HUDEP-2 (cell line): ENCODE measurements around the gene MRTFA.
"Not testable (repeated sequence)": the region's sequence is repeated elsewhere in the genome, so short reads cannot be mapped to it uniquely, and the experiment has no call there.

Experiments
- DNase-seq, 76 experiments: peaks; one replicate each; lab custom pipeline; 2025; ENCODE audit not compliant: unreplicated experiment in 76 of 76; lab: John Stamatoyannopoulos, UW

Gene MRTFA

DNA sequence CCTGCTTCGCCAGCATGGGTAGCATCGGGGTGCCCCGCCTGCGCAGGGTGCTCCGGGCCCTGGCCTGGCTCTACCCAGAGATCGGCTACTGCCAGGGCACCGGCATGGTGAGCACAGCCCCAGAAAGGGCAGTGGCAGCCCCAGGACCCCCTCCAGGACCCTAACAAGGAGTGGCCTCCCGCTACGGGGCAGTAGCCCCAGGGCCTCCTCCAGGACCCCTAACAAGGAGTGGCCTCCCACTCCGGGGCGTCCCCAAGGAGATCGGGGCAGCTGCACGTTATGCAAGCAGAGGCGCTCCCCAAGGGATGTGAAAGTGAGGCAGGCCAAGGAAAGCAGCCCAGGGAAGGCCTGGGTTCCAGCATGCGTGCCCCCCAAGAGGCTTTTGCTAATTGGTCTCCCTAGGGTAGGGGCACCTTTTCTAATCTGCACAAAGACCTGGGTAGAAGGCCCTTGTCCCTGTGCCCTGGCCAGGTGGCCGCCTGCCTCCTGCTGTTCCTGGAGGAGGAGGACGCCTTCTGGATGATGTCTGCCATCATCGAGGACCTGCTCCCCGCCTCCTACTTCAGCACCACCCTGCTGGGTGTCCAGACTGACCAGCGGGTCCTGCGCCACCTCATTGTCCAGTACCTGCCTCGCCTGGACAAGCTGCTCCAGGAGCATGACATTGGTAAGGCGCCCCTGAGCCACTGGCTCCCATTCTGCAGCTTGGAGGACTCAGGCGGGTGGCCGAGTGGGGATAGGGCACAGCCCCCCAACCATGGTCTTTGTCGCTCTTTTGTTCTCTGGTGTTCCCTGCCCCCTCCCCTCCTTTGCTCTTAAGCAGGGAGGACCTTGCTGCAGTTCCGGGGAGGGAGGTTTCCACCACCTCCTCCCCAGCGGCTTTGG, 231.1 kb downstream of the MRTFA start:
- no peak for DNase-seq

DNA sequence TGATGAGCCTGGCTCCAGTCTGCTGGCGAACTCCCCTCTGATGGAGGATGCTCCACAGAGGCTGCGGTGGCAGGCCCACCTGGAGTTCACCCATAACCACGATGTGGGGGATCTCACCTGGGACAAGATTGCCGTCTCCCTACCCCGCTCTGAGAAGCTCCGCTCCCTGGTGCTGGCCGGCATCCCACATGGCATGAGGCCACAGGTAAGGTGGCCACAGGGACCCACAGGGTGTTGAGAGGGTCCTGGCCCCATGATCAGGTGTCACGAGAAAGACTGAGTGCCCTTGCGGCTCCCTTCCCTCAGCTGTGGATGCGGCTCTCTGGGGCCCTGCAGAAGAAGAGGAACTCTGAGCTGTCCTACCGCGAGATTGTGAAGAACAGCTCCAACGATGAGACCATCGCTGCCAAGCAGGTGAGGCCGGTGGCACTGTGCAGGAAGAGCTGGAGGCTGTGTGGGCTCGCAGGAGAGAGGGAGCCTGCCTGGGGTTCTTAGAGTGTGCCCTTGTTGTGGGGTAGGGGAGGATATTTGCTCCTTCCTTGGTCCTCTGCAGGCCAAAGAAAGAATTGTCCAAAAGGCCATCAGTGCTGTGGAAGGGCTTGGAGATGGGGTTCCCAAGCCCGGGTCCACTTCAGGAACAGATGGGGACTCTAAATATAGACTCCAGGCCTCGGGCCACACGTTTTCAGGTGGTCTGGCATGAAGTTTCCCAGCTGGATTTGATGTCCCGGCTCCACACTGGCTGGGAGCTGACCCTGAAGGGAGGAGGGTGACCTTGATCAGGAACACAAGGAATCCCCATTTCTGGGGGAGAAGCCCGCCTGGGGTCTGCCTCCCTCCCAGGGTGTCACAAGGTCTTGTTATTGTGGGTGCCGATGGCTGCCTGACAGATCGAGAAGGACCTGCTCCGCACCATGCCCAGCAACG, 232.0 kb downstream of the MRTFA start:
- DNase-seq, result no peak

DNA sequence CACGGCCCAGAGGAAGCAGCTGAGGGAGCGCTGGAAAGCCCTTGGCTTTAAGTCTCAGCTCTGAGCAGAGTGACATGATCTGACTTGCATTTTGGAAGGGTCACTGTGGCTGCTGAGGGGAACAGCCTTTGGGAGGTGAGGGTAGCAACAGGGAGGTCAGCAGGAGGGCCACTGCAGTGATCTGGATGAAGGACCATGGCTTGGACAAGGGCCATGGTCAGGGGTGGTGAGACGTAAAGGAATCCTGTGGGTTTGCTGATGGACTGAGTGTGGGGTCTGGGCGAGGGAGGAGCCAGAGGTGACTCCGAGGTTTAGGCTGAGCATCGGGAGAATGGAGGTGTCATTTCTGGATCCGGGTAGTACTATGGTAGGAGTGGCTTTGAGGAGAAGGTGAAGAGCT, 232.9 kb downstream of the MRTFA start:
- no peak for DNase-seq

DNA sequence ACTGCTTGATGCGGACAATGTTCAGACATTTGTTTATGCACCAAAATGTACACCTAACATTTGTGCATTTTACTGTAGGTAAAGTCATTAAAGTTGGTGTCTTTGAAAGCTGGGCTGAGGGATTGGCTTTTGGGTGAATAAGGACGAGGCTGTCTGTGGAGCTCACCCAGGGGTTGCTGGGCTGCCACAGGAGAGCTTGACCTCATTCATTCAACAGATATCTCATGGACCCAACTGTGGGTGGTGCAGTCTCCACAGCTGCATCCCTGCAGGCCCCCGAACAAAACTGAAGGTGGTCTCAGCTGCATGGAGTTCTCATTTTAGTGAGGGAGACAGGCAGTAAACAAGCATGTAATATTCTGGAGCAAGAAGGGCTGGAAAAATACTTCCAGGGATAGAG, 233.4 kb downstream of the MRTFA start:
- no peak for DNase-seq

GRCh38 chr22:40401981-40402406, 234.5 kb downstream of the MRTFA start:
- DNase-seq, result no peak

DNA sequence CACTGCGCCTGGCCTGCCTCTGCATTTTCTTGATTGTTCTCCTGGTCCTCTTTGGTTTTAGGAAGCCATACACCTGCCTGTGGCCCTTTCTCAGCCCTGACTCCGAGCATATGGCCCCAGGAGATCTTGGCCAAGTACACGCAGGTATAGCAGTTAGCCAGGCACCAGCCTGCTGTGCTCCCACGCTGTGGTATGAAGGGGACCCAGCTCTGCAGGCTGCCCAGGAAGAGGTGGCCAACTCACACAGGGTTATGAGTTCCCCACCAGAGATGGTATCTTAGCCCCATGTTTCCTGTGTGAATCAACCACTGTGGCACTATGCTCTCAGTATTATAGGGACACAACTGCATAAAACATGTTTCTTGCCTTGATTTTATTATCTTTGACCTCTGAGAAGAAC, 235.0 kb downstream of the MRTFA start:
- no peak for DNase-seq

DNA sequence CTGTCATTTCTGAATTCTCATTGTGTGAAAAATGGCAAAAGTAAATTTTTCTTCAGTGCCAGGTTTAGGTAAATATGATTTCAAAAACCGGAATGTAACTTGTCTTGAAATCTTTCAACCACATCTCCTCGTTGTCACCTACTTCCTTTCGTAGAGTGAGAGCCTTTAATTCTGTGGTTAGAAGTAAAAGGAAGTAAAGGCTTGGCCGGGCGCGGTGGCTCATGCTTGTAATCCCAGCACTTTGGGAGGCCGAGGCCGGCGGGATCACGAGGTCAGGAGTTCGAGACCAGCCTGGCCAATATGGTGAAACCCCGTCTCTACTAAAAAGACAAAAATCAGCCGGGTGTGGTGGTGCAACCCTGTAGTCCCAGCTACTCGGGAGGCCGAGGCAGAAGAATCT, 236.4 kb downstream of the MRTFA start:
- DNase-seq, result no peak

DNA sequence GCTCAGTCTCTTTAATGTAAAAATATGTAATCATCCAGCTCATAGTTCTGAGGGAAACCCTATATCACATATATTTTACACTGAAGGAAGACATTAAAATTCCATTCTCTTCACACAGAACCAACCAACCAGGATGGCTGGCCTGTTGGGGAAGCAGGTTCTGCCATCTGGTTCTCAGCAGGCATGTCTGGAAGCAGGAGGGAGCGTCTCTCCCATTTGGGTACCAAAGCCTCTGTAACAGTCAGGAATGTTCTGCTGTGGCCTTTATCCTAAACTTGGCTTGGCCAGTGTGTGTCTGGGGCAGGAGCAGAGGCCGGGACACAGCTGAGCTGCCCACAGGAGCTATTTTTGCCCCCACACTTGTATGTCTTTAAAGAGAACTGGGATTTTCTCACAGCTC, 236.9 kb downstream of the MRTFA start:
- DNase-seq, result no peak

- DNase-seq, result no peak
These were observed 239.1 kb downstream of the MRTFA start for GRCh38 chr22:40397396-40397795.

GRCh38 chr22:40396882-40397281, 239.6 kb downstream of the MRTFA start:
- DNase-seq, result no peak

- DNase-seq, result no peak
These were observed 240.9 kb downstream of the MRTFA start for GRCh38 chr22:40395607-40396006.

DNA sequence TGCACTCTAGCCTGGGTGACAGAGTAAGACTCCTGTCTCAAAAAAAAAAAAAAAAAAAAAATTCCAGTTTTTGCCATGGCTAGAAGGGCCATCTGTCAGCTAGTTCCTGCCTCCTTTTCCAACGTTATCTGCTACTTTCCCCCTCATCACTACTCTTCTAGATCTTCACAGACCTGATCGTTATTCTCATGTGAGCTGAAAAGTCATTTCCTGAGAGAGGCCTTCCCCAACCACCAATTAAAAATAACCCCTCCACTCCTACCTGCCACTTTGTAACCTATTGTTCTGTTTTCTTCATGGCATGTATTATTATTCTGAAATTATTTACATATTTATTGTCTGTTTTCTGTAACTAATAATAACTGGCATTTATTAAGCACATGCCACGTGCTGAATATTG, 241.9 kb downstream of the MRTFA start:
- DNase-seq, result no peak

DNA sequence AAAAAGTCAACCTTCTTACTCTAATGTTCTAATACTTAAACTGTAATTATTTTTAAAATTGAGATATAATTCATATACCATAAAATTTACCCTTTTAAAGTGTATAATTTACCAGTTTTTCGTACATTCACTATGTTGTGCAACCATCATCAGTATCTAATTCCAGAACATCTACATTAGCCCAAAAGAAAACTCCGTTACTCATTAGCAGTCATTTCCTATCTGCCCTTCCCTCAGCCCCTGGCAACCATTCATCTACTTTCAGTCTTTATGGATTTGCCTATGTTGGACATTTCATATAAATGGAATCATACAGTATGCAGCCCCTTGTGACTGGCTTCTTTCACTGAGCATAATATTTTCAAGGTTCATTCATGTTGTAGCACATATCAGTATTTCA, 243.9 kb downstream of the MRTFA start:
- no peak for DNase-seq

DNA sequence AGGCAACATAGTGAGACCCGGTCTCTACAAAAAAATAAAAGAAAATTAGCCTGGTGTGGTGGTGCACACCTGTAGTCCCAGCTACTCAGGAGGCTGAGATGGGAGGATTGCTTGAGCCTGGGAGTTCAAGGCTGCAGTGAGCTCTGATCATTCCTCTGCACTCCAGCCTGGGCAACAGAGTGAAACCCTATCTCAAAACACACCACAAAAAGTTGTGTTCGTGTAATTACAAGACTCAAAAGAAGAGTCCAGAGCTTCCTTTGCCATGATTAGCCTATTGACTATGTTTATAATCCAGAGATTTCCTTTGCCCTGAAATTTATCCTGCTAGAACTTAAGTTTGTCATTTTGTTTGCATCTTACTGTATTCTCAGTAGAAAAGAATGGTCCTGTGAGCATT, 245.1 kb downstream of the MRTFA start:
- DNase-seq, result no peak

- DNase-seq, result no peak
These were observed 248.3 kb downstream of the MRTFA start for GRCh38 chr22:40388231-40388630.

- no peak for DNase-seq
These were observed 248.8 kb downstream of the MRTFA start for GRCh38 chr22:40387746-40388145.

DNA sequence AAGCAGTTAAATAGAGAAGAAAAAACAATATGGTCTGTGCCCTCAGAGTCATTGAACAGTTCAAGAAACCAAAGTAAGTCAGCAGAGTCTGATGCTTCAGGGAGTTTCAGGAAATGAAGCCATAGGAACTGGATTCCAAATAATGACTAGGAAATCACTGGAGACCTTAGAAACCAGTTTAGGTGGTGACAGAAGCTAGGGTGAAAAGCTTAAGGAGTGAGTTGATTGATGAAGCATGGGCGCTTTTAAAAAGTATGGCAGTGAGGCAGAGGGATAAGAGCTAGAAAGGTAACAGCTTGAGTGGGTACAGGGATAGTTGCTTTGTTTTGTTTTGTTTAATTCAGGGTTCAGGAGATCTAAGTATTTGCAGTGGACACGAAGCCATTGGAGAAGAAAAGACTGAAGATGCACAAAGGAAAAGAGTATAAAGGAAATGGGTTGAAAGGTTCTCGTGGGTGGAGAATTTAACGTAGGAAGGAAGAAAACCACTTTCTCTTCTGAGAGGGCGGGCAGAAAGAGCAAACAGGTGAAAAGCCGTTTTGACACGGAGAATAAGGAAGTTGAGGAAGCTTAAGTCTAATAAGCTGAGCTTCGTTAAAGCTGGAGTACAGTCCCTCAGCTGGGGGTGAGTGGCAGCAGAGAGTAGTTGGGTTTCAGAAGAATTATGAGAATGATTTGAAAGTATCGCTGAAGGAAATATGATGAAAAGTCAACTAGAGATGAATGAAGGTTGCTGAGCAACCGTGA, 251.3 kb downstream of the MRTFA start:
- no peak for DNase-seq

DNA sequence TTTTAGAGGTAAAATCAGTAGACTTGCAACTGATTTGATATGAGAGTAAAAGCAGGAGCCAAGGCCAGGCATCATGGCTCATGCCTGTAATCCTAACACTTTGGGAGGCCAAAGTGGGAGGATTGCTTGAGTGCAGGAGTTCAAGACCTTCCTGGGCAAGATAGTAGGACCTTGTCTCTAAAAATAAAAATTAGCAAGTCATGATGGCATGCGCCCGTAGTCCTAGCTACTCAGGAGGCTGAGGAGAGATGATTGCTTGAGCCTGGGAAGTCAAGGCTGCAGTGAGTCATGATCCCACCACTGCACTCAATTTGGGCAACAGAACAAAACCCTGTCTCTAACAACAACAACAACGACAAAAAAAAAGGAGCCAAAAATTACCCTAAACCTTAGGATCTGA, 252.6 kb downstream of the MRTFA start:
- no peak for DNase-seq

DNA sequence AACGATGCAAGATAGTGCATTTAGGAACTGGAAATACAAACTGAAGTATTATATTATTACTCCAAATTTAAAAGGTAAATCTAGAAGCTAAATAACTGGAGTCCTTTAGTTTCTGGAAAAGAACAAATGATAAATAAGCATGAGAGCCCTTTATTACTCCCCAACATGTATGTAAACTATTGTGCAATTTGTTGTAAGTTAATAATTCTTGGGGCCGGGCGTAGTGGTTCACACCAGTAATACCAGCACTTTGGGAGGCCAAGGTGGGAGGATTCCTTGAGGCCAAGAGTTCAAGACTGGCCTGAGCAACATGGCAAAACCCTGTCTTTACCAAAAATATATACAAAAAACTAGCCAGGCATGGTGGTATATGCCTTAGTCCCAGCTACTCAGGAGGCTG, 255.1 kb downstream of the MRTFA start:
- DNase-seq, result no peak

- DNase-seq, result not testable (repeated sequence)
These were observed 258.1 kb downstream of the MRTFA start for GRCh38 chr22:40378448-40378847.

DNA sequence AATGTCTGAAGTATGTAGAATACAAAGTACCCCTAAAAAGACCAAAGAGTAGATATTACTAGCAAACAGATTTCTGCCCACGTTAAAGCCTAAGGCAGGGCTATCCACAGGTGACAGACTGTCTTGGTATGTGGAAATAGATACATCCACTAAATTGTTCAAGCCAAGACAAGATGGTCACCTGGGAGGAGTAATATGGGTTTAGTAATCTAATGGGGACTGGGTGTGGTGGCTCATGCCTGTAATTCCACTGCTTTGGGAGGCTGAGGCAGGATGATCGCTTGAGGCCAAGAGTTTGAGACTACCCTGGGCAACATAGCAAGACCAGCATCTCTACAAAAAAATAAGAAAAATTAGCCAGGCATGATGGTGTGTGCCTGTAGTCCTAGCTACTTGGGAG, 258.6 kb downstream of the MRTFA start:
- DNase-seq, result no peak
